Globus pallidus (tissue), 1 donor: ENCODE data around the gene CACNG6.
"Not testable (repeated sequence)": the region's sequence is repeated elsewhere in the genome, so short reads cannot be mapped to it uniquely, and the experiment has no call there.

ENCODE experiments used
- DNase-seq: peaks from one replicate; pipeline ENCODE4 v3.0.0-alpha.2; 2015; ENCODE audit warnings: low spot score

The CACNG6 gene

DNA sequence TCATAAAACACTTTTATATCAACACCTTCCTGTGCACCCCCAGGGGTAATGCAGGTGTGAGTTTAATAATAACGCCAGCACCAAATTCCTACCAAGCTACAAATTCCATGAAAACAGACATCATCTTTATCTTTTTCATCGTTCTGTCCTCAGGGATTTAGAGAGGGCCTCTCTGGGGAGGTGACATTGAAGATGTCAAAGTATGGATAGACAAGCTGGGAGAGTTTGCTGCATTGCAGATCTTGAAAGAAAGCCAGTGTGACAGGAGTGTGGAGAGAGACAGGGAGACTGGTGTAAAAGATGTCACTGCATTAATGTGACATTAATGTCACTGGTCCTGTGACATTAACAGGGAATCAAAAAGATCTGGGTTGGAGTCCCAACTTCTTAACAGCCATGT is 10.1 kb downstream of the CACNG6 start:
- no peak for DNase-seq

DNA sequence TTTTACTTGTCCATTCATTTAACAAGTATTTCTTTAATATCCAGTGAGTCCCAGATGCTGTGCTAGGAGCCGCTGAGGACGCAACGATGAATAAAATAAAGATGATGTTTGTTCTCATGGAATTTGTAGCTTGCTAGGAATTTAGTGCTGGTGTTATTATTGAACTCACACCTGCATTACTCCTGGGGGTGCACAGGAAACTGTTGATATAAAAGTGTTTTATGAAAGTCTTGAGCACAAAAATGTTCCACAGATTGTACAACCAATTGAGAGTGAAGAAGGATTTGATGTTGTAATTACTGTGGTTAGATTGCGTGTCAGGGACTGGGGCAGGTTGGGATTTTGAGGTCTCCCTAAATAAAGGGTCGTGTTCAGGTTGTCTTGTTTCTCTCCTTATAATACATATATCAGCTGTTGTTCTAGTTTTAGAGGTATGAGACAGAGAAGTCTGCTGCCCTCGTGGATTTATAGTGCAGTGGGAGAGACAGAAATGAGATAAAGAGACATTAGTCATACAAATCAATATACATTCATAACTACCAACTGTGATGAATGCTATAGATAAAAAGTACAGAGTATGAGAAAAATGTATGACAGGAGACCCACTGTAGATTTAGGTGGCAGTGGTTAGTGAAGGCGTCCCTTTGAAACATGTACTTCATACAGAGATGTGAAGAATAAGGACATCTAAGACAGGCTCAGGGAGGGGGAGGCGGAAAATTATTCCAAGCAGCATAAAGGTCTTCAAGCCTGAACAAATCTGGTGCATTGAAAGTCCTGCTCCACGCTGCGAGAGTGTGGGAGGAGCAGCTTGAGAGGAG is 11.3 kb downstream of the CACNG6 start:
- no peak for DNase-seq

GRCh38 chr19:54009440-54009839 is 18.0 kb downstream of the CACNG6 start:
- no peak for DNase-seq

GRCh38 chr19:54010474-54010873 is 19.0 kb downstream of the CACNG6 start:
- DNase-seq = no peak

DNA sequence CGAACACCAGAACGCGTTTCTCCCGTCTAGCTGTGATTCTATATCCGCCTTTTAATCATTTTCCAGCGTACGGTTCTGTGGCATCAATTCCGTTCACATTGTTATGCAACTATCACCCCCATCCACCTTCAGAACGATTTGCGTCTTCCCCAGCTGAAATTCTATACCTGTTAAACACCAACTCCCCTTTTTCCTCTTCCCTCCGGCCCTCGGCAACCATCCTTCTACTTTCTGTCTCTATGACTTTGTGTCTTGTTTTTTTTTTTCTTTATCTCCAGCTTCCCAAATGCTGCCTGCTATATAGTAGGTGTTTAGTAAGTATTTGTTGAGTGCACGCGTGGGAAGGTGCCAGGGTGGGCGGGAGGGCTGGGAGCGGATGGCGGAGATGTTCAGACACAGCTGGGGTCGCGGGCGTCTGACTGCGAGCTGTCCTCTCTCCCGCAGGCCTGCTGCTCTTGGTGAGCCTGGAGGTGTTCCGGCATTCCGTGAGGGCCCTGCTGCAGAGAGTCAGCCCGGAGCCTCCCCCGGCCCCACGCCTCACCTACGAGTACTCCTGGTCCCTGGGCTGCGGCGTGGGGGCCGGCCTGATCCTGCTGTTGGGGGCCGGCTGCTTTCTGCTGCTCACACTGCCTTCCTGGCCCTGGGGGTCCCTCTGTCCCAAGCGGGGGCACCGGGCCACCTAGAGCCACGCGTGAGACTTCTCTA is 20.2 kb downstream of the CACNG6 start:
- no peak for DNase-seq

DNA sequence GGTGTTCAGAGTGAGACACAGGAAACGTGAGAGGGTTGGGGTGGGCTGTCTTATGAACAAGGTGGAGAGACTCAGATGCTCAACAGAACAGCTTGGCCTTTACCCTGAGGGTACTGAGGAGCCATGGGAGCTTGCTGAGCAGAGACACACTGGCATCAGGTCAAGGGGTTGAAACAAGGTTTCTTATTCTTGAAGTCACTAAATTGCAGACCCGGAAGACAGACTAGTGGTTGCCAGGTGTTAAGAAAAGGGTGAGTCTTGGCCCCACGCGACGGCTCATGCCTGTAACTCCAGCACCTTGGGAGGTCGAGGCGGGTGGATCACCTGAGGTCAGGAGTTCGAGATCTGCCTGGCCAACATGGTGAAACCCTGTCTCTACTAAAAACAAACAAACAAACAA is 22.4 kb downstream of the CACNG6 start:
- DNase-seq = no peak

GRCh38 chr19:54014920-54015560 is 23.6 kb downstream of the CACNG6 start:
- DNase-seq = no peak

- DNase-seq = no peak
Measured at GRCh38 chr19:54017261-54017660, 25.8 kb downstream of the CACNG6 start.

GRCh38 chr19:54021363-54021762 is 29.9 kb downstream of the CACNG6 start:
- DNase-seq = no peak

- DNase-seq = no peak
Measured at GRCh38 chr19:54021932-54022331, 30.5 kb downstream of the CACNG6 start.

- DNase-seq = no peak
Measured at GRCh38 chr19:54023191-54023590, 31.8 kb downstream of the CACNG6 start.

DNA sequence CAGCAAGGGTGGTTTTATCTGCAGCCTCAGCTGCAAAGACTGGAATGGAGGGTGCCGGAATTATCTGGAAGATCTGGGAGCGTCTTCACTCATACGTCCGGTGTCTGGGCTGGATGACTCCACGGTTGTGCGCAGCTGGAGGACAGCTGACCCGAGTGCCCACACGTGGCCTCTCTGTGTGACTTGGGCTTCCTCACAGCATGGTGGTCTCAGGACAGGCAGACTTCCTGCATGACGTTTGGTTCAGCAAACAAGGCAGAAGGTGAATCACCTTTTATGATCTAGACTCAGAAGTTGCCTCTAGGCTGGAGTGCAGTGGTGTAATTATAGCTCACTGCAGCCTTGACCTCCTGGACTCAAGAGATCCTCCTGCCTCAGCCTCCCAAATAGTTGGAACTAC is 33.2 kb downstream of the CACNG6 start:
- no peak for DNase-seq

DNA sequence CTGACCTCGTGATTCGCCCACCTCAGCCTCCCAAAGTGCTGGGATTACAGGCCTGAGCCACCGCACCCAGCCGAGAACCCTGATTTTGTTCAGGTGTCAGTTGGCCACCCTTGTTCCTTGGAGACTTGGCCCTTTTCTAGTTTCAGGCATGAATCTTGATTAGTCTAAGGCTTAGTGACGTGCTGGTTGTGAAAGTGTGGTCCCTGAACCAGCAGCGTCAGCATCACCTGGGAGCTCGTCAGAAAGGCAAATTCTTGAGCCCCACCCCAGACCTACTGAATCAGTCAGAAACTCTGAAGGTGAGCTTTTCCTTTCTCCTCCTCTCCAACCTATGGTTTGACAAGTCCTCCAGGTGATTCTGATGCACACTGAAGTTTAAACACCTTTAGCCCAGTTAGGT is 35.2 kb downstream of the CACNG6 start:
- no peak for DNase-seq

DNA sequence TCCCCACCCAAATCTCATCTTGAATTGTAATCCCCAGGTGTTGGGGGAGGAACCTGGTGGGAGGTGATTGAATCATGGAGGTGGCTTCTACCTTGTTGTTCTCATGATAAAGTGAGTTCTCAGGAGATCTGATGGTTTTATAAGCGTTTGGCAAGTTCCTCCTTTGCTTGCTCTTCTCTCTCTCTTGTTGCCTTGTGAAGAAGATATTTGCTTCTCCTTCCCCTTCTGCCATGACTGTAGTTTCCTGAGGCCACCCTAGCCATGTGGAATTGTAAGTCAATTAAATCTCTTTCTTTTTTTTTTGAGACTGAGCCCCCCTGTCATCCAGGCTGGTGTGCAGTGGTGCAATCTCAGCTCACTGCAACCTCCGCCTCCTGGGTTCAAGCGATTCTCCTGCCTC is 37.9 kb downstream of the CACNG6 start:
- DNase-seq = no peak

DNA sequence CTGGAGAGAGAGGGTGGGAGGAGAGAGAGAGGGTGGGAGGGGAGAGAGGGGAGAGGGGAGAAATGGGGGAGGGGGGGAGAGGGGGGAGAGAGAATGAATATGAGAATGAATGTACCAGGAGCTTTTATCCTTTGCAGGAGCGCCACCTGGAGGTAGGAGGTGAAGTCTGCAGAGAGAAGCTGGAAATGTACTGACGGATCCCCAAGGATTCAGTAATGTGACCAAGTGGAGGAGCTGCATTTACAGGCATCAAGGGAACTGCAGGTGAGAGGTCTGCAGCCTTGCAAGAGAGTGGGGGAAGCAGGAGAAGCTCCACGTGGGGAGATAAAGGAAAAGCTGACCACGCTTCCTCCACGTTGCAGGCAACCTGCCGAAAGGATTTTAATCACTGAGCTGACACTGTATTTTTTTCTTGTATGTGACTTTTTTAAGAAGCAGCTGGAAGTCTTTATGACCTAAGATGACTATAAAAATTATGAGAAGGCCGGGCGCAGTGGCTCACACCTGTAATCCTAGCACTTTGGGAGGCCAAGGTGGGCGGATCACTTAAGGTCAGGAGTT is 38.6 kb downstream of the CACNG6 start:
- peak; percentile 26 for DNase-seq

GRCh38 chr19:54030895-54031586 is 39.6 kb downstream of the CACNG6 start:
- no peak for DNase-seq

- no peak for DNase-seq
Measured at GRCh38 chr19:54035215-54036178, 44.1 kb downstream of the CACNG6 start.

DNA sequence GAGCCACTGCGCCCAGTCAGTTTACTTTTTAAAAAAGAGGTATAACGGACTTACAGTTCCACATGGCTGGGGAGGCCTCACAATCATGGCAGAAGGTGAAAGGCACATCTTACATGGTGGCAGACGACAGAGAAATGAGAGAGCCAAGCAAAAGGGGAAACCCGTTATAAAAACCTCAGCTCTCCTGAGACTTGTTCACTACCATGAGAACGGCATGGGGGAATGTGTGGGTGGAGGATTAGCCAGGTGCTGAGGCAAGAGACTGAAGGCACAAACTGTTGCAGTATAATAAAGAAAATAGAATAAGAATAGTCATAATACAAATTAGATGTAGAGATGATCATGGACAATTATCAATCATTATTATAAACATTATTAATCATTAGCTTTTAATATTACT is 45.1 kb downstream of the CACNG6 start:
- not testable (repeated sequence) for DNase-seq

DNA sequence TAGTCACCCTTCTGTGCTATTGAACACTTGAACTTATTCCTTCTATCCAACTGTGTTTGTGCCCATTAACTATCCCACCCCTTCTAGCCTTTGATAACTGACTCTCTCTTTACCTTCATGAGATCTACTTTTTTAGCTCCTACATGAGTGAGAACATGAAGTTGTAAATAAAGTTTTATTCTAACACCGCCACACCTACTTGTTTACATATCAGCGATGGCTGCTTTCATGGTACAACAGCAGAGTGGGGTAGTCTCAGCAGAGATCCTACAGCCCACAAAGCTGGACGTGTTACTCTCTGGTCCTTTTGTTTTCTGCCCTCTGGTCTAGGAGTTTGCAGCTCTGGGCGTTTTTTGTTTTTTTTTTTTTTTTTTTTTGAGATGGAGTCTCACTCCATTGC is 48.6 kb downstream of the CACNG6 start:
- DNase-seq = no peak

DNA sequence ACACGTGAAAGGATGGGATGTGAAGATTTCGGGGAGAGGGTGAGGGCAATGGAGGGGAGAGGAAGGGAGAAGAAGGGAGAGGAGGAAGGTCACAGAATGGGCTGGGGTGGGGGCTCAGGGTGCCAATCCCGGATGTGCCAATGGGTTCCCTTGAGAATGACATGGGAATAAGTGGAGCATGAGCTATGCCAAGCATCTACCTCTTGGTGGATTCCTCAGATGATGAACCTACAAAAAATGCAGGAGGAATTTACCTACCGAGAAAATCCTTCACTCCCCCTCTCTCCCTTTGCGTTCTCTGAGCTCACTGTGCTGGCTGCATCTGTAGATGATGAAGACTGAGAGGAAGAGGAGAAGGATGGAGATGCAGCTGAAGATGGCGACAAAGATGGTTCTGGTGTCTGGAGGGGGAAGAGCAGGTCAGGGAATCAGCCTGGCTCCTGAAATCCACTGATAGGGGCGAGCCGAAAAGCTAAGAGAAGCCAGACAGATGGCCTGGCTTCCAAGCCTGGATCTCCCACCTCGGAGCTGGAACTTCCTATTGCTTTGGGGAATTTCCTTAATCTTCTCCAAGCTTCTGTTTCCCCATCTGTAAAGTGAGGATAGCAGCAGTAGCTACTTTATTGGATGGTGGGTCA is 50.7 kb downstream of the CACNG6 start:
- DNase-seq = no peak
